Stimulated activated CD8-positive, alpha-beta memory T cell treated with anti-CD3 and anti-CD28 coated beads, Interleukin-15, amount 100 ng/mL, for 1 hour (primary cell): ENCODE measurements around the gene MIEN1.
"Not testable (repeated sequence)": the region's sequence is repeated elsewhere in the genome, so short reads cannot be mapped to it uniquely, and the experiment has no call there.

Experiments used
- DNase-seq: peaks from one replicate; pipeline ENCODE4 v3.0.0-alpha.2; 2020; ENCODE audit warnings: low read depth

MIEN1 gene

GRCh38 chr17:39716073-39716818 is 14.1 kb downstream of the MIEN1 start:
- DNase-seq = no peak

- no peak for DNase-seq
Measured at GRCh38 chr17:39715375-39716072, 14.8 kb downstream of the MIEN1 start.

GRCh38 chr17:39714234-39714633 is 16.1 kb downstream of the MIEN1 start:
- no peak for DNase-seq

- DNase-seq = no peak
Measured at GRCh38 chr17:39711851-39712250, 18.5 kb downstream of the MIEN1 start.

GRCh38 chr17:39711071-39711470 is 19.3 kb downstream of the MIEN1 start:
- DNase-seq = not testable (repeated sequence)

- no peak for DNase-seq
Measured at GRCh38 chr17:39709998-39710964, 20.1 kb downstream of the MIEN1 start.

- no peak for DNase-seq
Measured at GRCh38 chr17:39709319-39709997, 20.9 kb downstream of the MIEN1 start.

- no peak for DNase-seq
Measured at GRCh38 chr17:39706921-39707337, 23.4 kb downstream of the MIEN1 start.

- no peak for DNase-seq
Measured at GRCh38 chr17:39706383-39706782, 23.9 kb downstream of the MIEN1 start.

GRCh38 chr17:39705786-39706348 is 24.5 kb downstream of the MIEN1 start:
- DNase-seq = no peak

GRCh38 chr17:39704821-39705551 is 25.3 kb downstream of the MIEN1 start:
- DNase-seq = no peak

- no peak for DNase-seq
Measured at GRCh38 chr17:39703913-39704312, 26.4 kb downstream of the MIEN1 start.

GRCh38 chr17:39702901-39703893 is 27.1 kb downstream of the MIEN1 start:
- no peak for DNase-seq

- DNase-seq = no peak
Measured at GRCh38 chr17:39701784-39702422, 28.4 kb downstream of the MIEN1 start.

- no peak for DNase-seq
Measured at GRCh38 chr17:39701012-39701783, 29.1 kb downstream of the MIEN1 start.

GRCh38 chr17:39700148-39700987 is 30.0 kb downstream of the MIEN1 start:
- no peak for DNase-seq

GRCh38 chr17:39699818-39700147 is 30.5 kb downstream of the MIEN1 start, which contains the start of gene ERBB2:
ERBB2 (plus strand) TSS chr17:39700064; CDS start chr17:39700239, 175 bp downstream.
- DNase-seq = no peak
